ENCODE results near the gene C1QTNF12. TPM values are rescaled to one million over a fixed set of nuclear protein-coding genes. Genes with fewer than 3 reads are reported as not detected.

The C1QTNF12 gene
- total RNA-seq, 2 experiments from 2014 or later = 1.8 to 6.1 TPM

DNA sequence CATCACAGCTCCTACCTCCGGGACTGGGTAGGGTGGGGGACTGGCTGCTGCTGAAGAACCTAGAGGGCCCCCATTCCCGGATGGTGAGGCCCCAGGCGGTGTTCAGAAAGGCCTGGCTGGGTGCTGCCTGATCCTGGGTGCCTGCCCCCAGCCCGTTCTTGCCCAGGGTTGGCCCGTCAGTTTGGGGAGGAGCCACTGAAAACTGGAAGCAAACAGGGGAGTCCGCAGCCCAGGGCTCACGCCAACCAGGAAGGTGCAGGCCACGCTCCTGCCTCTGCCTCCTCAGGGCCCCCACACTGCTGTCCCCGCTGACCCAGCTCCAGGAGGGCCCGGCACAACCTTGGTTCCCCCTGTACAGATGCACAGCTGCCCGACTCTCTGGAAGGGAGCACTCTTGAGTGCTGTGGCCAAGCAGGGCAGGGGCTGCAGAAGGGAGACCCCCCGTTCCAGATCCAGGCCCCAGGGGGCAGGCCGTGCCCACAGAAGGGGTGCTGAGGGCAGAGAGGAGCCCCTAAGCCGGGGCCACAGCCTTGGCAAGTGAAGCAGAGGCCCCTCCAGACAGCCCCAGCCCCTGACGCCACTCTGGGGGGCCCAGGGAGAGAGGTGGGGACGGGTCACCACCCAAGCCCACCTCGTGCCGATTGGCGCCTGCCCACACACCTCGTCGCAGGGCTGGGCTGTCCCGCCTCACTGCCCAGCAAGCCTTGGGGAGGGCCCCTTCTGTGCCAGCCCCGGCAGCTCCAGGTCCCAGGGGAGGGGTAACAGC, 5.5 kb downstream of the C1QTNF12 start:
- no peak overlapping the region for H3K4me3 ChIP-seq (ENCODE audit: low read depth, low read length, poor library complexity, severe bottlenecking)
- no peak overlapping the region for H3K27ac ChIP-seq (ENCODE audit: low read depth, low read length, poor library complexity, severe bottlenecking)
- BruUV-seq (replicated peaks) = no TSS peak
- no peaks in the 10 kb centered on the region for H3K9me2 ChIP-seq (ENCODE audit: insufficient read depth, low read length)
- no peaks in the 10 kb centered on the region for H3K9me3 ChIP-seq (ENCODE audit: low read length)
- H2AFZ ChIP-seq (ENCODE audit: low read length) = no peak overlapping the region
- H3K4me2 ChIP-seq (ENCODE audit: low read length) = no peak overlapping the region
- no peaks in the 10 kb centered on the region for H3K36me3 ChIP-seq (ENCODE audit: insufficient read depth, low read length)
- ChIA-PET POLR2A (no interaction called here), CTCF (ENCODE audit: unreplicated experiment) (no interaction called here)
- intact Hi-C loops (cut with micrococcal nuclease; ENCODE audit: unreplicated experiment) = no loop called here
- no peaks in the 10 kb centered on the region for H3K4me1 ChIP-seq (ENCODE audit: insufficient read depth, low read length, poor library complexity, severe bottlenecking)
- TF ChIP-seq, protein P1, sequence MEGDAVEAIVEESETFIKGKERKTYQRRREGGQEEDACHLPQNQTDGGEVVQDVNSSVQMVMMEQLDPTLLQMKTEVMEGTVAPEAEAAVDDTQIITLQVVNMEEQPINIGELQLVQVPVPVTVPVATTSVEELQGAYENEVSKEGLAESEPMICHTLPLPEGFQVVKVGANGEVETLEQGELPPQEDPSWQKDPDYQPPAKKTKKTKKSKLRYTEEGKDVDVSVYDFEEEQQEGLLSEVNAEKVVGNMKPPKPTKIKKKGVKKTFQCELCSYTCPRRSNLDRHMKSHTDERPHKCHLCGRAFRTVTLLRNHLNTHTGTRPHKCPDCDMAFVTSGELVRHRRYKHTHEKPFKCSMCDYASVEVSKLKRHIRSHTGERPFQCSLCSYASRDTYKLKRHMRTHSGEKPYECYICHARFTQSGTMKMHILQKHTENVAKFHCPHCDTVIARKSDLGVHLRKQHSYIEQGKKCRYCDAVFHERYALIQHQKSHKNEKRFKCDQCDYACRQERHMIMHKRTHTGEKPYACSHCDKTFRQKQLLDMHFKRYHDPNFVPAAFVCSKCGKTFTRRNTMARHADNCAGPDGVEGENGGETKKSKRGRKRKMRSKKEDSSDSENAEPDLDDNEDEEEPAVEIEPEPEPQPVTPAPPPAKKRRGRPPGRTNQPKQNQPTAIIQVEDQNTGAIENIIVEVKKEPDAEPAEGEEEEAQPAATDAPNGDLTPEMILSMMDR (conservative IDR thresholded peaks at IDR 0.05; ENCODE audit: low read length) = no peak
- no peak for TF ChIP-seq EZH2phosphoT487 (IDR thresholded peaks at IDR 0.05; ENCODE audit: borderline replicate concordance, low read depth, low read length)
- H4K20me1 ChIP-seq (ENCODE audit: insufficient read depth, low read length) = no peaks in the 10 kb centered on the region
- no peaks in the 10 kb centered on the region for H3K79me2 ChIP-seq (ENCODE audit: insufficient read depth, low read depth, low read length)
- DNase-seq (ENCODE audit: low spot score) = no peak

- Histone ChIP-seq H3K36me3 (ENCODE audit: insufficient read depth, low read length) (no peaks in the 10 kb centered on the region), H3K9me2 (ENCODE audit: insufficient read depth, low read length) (no peaks in the 10 kb centered on the region), H4K20me1 (ENCODE audit: insufficient read depth, low read length) (no peaks in the 10 kb centered on the region), H3K4me1 (ENCODE audit: insufficient read depth, low read length, poor library complexity, severe bottlenecking) (no peaks in the 10 kb centered on the region), H2AFZ (ENCODE audit: low read length) (no peak overlapping the region), H3K9me3 (ENCODE audit: low read length) (no peaks in the 10 kb centered on the region), H3K27ac (ENCODE audit: low read depth, low read length, poor library complexity, severe bottlenecking) (no peak overlapping the region), H3K79me2 (ENCODE audit: insufficient read depth, low read depth, low read length) (no peaks in the 10 kb centered on the region), H3K4me3 (ENCODE audit: low read depth, low read length, poor library complexity, severe bottlenecking) (no peak overlapping the region), H3K4me2 (ENCODE audit: low read length) (no peak overlapping the region)
- TF ChIP-seq, protein P1 (conservative IDR thresholded peaks at IDR 0.05; ENCODE audit: low read length) = no peak
- TF ChIP-seq EZH2phosphoT487 (IDR thresholded peaks at IDR 0.05; ENCODE audit: borderline replicate concordance, low read depth, low read length) = no peak
- intact Hi-C loops (cut with micrococcal nuclease; ENCODE audit: unreplicated experiment) = no loop called here
- CTCF ChIA-PET (ENCODE audit: unreplicated experiment) = no interaction called here
- no peak for DNase-seq (ENCODE audit: low spot score)
- POLR2A ChIA-PET = no interaction called here
- BruUV-seq (replicated peaks) = no TSS peak
Measured at GRCh38 chr1:1240348-1240732, 6.2 kb downstream of the C1QTNF12 start.

GRCh38 chr1:1239614-1240347, 6.7 kb downstream of the C1QTNF12 start:
- 0 out of 2 replicates have a peak, but pooled peaks cover 1% of the 10 kb centered on the region for H3K79me2 ChIP-seq (ENCODE audit: insufficient read depth, low read depth, low read length)
- no TSS peak for BruUV-seq (replicated peaks)
- intact Hi-C loops (cut with micrococcal nuclease; ENCODE audit: unreplicated experiment) = loop anchor here (10.0 kb wide), 1 partner anchor 205 kb away; no protein-coding TSS in a partner anchor
- no peaks in the 10 kb centered on the region for H3K4me1 ChIP-seq (ENCODE audit: insufficient read depth, low read length, poor library complexity, severe bottlenecking)
- CTCF ChIA-PET (ENCODE audit: unreplicated experiment) = no interaction called here
- H3K4me2 ChIP-seq (ENCODE audit: low read length) = no peak overlapping the region
- H3K4me3 ChIP-seq (ENCODE audit: low read depth, low read length, poor library complexity, severe bottlenecking) = no peak overlapping the region
- TF ChIP-seq EZH2phosphoT487 (IDR thresholded peaks at IDR 0.05; ENCODE audit: borderline replicate concordance, low read depth, low read length) = no peak
- TF ChIP-seq, protein P1 (conservative IDR thresholded peaks at IDR 0.05; ENCODE audit: low read length) = no peak
- H3K9me3 ChIP-seq (ENCODE audit: low read length) = no peaks in the 10 kb centered on the region
- POLR2A ChIA-PET = no interaction called here
- H3K9me2 ChIP-seq (ENCODE audit: insufficient read depth, low read length) = no peaks in the 10 kb centered on the region
- no peaks in the 10 kb centered on the region for H3K36me3 ChIP-seq (ENCODE audit: insufficient read depth, low read length)
- no peak for DNase-seq (ENCODE audit: low spot score)
- H4K20me1 ChIP-seq (ENCODE audit: insufficient read depth, low read length) = no peaks in the 10 kb centered on the region
- no peak overlapping the region for H2AFZ ChIP-seq (ENCODE audit: low read length)
- no peak overlapping the region for H3K27ac ChIP-seq (ENCODE audit: low read depth, low read length, poor library complexity, severe bottlenecking)

Data from OCI-LY7 (cell line).